BJ (cell line): ENCODE data around the gene DDX23. TPM values are rescaled to one million over a fixed set of nuclear protein-coding genes. Genes with fewer than 3 reads are reported as not detected.

Experiments used
- CTCF ChIA-PET: fragments of 350-600 bp; formaldehyde crosslinking; extraction: SDS; loops from one replicate; lab custom pipeline; 2021; ENCODE audit warnings: antibody characterized with exemption, inconsistent platforms; lab: Yijun Ruan, JAX
- POLR2A ChIA-PET: fragments of 300-600 bp; sonication (Branson Sonifier 250); formaldehyde crosslinking; extraction: SDS; loops from one replicate; lab custom pipeline; 2021; ENCODE audit warnings: antibody characterized with exemption; lab: Charles Lee
- DNase-seq: peaks from one replicate; pipeline ENCODE4 v3.0.0-alpha.2; 2011; ENCODE audit warnings: low read depth
- H3K27me3 ChIP-seq: 2 replicates; pipeline ENCODE4 v1.6.0; 2011; ENCODE audit warnings: low read length; ENCODE audit not compliant: control insufficient read depth, insufficient read depth
- H3K36me3 ChIP-seq: 2 replicates; pipeline ENCODE4 v1.5.1; 2011; ENCODE audit warnings: low read length; ENCODE audit not compliant: control insufficient read depth, insufficient read depth
- H3K4me3 ChIP-seq: 2 replicates; pipeline ENCODE4 v1.5.1; 2011; ENCODE audit warnings: low read depth, mild to moderate bottlenecking, control low read depth, low read length
- polyA plus RNA-seq: library from polyadenylated mRNA; depleted of rRNA; stranded (reverse); fragments of >200 nt; gene quantifications from 2 replicates; pipeline ENCODE4 v1.2.3, GENCODE V29; 2011
- TF ChIP-seq, protein P1 (sequence below): IDR thresholded peaks from 2 replicates; pipeline ENCODE4 v1.5.1; 2011; ENCODE audit warnings: low read depth, mild to moderate bottlenecking, control low read depth, inconsistent platforms, low read length, moderate library complexity; ENCODE audit not compliant: insufficient read depth

DDX23 gene
- polyA plus RNA-seq, 1 experiment, result 59.4 TPM

DNA sequence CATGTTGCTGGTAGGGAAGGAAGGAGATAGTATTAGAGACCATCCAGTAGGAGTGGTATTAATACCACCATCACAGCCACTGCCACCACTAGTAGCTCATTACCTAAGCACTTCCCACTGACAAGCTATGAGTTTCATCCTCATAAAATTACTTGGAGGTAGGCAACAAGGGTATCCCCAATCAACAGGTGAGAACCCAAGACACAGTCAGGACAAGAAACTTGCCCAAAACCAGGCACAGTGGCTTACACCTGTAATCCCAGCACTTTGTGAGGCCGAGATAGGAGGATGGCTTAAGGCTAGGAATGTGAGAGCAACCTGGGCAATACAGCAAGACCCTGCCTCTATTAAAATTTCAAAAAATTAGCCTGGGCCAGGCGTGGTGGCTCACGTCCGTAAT is 68.5 kb downstream of the DDX23 start:
- TF ChIP-seq, protein P1, sequence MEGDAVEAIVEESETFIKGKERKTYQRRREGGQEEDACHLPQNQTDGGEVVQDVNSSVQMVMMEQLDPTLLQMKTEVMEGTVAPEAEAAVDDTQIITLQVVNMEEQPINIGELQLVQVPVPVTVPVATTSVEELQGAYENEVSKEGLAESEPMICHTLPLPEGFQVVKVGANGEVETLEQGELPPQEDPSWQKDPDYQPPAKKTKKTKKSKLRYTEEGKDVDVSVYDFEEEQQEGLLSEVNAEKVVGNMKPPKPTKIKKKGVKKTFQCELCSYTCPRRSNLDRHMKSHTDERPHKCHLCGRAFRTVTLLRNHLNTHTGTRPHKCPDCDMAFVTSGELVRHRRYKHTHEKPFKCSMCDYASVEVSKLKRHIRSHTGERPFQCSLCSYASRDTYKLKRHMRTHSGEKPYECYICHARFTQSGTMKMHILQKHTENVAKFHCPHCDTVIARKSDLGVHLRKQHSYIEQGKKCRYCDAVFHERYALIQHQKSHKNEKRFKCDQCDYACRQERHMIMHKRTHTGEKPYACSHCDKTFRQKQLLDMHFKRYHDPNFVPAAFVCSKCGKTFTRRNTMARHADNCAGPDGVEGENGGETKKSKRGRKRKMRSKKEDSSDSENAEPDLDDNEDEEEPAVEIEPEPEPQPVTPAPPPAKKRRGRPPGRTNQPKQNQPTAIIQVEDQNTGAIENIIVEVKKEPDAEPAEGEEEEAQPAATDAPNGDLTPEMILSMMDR, result no peak
- Histone ChIP-seq H3K36me3 (peaks cover 6% of the 10 kb centered on the region), H3K4me3 (no peak overlapping the region), H3K27me3 (no peaks in the 10 kb centered on the region)
- ChIA-PET CTCF (interaction anchor here (3.8 kb wide), 1 partner anchor 13 kb away, joined by 15 read pairs; no protein-coding TSS in a partner anchor), POLR2A (no interaction called here)
- no peak for DNase-seq

GRCh38 chr12:48782457-48783395 is 69.2 kb downstream of the DDX23 start:
- Histone ChIP-seq H3K27me3 (no peaks in the 10 kb centered on the region), H3K36me3 (peaks cover 9% of the 10 kb centered on the region), H3K4me3 (no peak overlapping the region)
- TF ChIP-seq, protein P1, result no peak
- ChIA-PET POLR2A (no interaction called here), CTCF (interaction anchor here (0.7 to 3.8 kb wide), 4 partner anchors 10 to 32 kb away, joined by 3 to 15 read pairs (median 4); no protein-coding TSS in a partner anchor)
- no peak for DNase-seq

DNA sequence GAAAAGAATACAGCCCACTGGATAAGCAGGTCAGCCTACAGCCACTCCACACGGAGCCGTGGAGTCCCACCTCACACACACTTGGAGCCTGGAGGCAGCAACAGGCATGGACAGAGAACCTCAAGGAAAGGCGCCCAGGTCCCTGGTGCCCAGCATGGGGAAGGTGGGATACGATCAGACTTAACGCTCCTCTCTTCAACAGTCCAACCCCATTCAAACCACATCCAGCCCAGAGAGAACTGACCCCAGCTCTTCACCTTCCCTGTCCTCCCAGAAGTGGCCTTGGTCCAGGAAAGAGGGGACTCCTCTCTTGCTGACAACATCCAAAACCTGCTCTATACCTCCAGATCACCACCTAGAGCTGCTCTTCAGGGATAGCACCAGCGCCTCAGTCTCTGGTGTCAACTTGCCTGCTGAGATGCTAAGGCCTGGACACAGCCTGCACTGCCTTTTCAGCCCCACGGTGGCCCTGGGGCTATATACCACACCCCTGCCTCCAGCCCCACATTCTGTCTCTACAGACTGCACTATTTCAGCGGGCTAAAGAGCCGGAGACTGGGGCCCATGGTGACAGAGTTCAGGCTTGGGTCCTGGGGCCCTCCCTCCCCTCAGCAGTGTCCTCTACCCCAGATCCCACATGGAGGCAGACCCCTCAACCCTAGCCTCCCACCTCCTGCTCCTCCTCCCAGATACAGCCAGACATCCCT is 70.1 kb downstream of the DDX23 start:
- H3K27me3 ChIP-seq, result no peaks in the 10 kb centered on the region

DNA sequence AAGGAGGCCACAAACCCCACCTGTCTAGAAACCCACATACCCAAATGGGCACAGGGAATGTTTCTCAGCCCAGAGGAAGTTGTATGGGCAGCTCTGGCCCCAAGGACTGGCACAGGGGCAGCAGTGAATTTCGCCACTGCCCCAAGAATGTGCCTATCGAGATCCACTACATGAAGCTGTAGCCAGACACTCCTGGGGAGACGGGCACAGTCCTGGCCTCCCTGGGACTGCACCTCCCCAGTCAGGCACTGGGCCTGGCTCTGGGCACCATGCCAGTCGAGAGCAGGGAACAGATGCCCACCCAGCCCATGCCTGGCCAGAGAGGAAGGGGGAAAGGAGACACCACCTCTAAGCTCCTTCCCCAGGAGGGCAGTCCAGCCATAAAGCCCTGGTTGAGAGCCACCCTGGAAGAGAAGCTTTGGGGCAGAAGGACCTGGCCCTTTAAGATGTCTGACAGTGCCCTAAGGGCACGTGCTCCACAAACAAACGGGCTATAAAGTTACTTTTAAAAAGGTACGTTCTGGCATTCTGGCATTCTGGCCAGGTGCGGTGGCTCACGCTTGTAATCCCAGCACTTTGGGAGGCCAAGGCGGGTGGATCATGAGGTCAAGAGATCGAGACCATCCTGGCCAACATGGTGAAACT is 71.5 kb downstream of the DDX23 start:
- CTCF ChIA-PET, result interaction anchor here (0.6 to 1.9 kb wide), 6 partner anchors 15 to 349 kb away, joined by 3 to 8 read pairs (median 4); no protein-coding TSS in a partner anchor

More for the DNA sequence above, 70.1 kb downstream of the DDX23 start:
- TF ChIP-seq, protein P1, result no peak
- Histone ChIP-seq H3K36me3 (peaks cover 12% of the 10 kb centered on the region), H3K4me3 (no peak overlapping the region)
- no peak for DNase-seq
- POLR2A ChIA-PET, result no interaction called here
- CTCF ChIA-PET, result interaction anchor here (0.7 to 1.4 kb wide), 5 partner anchors 9 to 34 kb away, joined by 3 to 6 read pairs (median 3); no protein-coding TSS in a partner anchor

More for the DNA sequence above, 71.5 kb downstream of the DDX23 start:
- no peak for DNase-seq
- Histone ChIP-seq H3K27me3 (no peaks in the 10 kb centered on the region), H3K36me3 (peaks cover 18% of the 10 kb centered on the region), H3K4me3 (no peak overlapping the region)
- TF ChIP-seq, protein P1, result no peak
- POLR2A ChIA-PET, result no interaction called here
